HG03558 (cell line): ENCODE measurements around the gene GDF9.
"Not testable (repeated sequence)": the region's sequence is repeated elsewhere in the genome, so short reads cannot be mapped to it uniquely, and the experiment has no call there.

Experiments
- ATAC-seq: cut with Tn5 transposase; IDR thresholded peaks from one replicate; pipeline ENCODE4 v1.9.1; 2021; ENCODE audit warnings: moderate number of reproducible peaks; ENCODE audit not compliant: unreplicated experiment; ENCODE audit errors: extremely low read depth

The GDF9 gene

DNA sequence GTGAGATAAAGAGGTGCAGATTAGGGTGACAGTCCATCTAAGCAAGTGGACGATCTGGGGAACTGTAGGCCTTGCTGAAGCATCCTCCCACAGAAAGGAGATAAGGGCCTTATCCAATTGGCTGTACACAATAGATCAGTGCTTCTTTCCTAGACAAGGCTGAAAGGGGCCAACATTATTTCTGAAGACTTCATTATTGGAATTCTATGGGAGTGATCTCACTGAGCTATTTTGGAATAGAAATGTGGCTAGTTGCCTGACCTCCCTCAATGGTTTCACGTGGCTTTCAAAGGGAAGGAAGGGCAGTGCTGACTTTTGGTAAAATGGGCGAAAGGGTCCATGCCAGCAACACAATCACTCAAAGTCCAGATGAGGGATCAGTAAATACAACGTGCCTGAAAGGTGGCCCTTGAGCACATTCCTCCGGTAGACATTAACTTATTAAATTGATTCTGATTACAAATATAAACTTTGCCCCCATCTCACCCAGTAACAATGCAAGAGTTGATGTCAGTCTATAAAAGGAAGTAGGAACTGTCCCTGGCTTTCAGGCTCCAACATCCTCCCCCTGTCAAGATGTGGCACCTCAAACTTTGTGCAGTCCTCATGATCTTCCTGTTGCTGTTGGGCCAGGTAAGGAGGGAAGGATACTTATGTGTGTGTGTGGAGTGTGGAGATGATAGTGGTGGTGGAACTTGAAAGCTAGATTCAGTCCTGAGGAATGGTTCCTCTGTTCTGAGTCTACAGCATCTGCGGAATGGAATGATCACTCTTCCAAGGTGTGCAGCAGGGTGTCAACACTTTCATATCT, 7.1 kb upstream of the GDF9 start, which contains the start of gene LEAP2:
Gene LEAP2 (plus strand): TSS at position 550 of the 811 bp plus-strand sequence. CDS start 27 bp downstream, at position 577.
- no peak for ATAC-seq

- no peak for ATAC-seq
Measured at GRCh38 chr5:132872788-132873118, 6.5 kb upstream of the GDF9 start.

DNA sequence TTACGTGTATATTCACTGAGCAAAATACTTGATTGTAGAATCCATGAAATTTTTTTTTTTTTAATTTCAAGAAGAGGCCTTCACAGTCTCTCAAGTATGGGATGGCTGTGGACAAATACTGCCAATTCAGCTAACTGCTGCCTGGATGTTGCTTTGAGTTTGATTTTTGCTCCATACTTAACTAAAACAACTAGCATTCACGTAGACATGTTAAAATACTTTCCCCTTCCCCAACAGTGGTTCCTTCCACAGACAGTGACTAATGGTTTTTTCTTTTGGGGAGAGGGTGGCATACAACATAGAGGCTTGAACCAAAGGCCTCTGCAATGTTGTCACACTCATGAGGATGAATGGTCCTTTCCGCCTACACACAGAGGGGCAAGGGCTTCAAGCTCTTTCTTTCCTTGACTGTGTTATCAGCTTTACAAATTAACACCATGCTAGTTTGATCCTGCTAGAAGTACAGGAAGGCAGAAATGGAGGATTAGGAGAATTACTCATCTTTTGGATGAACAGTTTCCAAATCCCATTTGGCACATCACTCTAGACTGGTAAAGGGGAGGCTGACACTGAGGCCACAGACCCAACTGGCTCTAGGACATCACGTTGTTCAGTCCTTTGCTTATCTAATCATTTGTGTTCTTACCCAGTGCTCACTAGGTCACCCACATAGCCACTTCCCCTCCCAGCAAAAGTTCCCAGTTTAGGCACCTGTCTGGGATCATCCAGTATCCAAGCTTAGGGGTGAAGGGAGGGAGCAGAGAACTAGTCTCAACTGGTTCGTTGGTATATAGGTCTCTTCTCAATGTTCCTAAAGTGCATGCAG, 5.4 kb upstream of the GDF9 start:
- no peak for ATAC-seq

GRCh38 chr5:132870801-132871200, 4.5 kb upstream of the GDF9 start:
- ATAC-seq, result no peak

DNA sequence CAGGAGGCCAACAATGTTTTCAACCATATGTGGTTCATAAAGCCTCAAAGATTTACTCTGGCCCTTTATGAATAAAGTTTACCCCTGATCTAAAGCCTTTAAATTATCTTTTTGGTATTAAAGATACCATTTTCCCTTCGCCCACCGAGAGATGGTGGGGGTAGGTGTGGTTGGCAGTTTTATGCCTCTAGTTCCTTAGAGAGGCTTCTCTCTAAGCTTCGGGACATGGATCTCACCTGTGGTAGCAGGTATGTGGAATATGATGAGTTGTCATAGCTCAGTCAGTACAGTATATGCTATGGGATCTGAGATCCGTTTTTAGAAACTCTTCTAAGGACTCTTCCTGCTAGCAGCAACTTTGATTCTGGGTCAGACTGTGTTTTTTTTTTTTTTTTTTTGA, 2.5 kb upstream of the GDF9 start:
- ATAC-seq, result no peak

DNA sequence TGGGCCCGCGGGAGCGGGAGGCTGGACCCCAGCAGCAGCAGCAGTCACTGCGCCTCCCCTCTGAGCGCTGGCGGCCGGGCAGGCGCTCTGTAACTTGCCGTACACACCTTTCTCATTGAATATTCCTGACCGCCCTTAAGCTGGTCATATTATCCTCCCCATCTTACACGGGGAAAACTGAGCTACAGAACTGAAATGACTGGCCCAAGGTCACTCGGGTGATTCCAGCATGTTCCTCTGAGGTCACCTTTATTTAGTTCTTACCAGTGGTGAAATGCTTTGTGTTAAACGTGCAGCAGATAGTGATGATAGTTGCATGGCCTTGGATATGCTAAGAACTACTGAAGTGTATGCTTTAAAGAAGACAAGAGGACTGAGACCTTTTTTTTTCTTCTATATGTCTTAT, 780 bp upstream of the GDF9 start:
- no peak for ATAC-seq

DNA sequence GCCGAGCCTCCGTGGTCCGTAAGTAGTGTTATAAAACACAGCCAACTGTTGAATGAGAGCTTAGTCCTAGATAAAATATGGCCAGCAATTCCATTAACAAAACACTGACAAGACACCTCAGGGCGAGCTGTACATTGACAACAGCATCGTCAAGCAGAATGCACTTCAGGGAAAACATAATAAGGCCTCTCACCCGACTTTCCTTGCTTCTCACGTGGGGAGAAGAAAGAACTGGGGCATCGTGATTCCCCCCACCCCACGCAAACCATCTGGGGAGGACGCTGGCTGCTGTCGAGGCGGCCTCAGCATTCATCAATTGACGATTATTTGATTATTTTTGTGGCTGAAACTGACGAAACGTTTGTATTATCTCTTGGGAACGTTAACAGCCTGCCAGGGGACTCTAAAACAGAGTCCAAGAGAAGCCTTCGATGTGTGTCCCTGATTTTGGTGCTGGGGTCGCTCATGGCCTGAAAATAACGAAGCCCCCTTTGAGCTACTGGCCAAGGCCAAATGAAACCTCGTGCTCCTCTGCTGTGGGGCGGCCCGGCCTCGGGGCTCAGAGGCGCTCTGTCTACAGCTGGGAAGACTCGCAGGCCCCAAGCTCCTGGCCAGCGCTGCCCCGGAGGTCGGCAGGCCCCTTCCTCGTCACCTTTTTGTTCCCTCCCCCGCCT, 464 bp downstream of the GDF9 start:
- no peak for ATAC-seq

GRCh38 chr5:132860742-132861141, 5.5 kb downstream of the GDF9 start:
- no peak for ATAC-seq

GRCh38 chr5:132859889-132860437, 6.3 kb downstream of the GDF9 start:
- ATAC-seq, result no peak

DNA sequence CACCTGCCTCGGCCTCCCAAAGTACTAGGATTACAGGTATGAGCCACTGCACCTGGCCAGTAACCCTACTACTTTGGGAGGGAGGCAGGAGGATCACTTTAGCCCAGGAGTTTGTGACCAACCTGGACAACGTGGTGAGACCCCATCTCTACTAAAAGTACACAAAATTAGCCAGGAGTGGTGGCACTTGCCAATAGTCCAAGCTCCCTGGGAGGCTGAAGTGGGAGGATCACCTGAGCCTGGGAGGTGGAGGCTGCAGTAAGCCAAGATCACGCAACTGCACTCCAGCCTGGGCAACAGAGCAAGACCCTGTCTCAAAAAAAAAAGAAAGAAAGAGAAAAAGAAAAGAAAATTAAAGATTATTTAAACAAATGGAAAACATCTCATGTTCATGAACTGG, 10.3 kb downstream of the GDF9 start:
- no peak for ATAC-seq

DNA sequence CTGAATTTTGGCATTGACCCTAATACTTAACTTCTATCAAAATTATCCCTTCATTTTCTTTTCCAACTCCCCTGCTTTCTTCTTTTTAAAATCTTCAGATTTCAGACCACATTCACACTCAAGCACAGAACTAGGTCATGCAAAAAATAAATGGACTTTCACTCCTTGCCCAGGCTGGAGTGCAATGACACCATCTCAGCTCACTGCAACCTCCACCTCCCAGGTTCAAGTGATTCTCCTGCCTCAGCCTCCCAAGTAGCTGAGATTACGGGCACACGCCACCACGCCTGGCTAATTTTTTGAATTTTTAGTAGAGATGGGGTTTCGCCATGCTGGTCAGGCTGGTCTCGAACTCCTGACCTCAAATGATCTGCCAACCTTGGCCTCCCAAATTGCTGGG, 11.3 kb downstream of the GDF9 start:
- ATAC-seq, result not testable (repeated sequence)

DNA sequence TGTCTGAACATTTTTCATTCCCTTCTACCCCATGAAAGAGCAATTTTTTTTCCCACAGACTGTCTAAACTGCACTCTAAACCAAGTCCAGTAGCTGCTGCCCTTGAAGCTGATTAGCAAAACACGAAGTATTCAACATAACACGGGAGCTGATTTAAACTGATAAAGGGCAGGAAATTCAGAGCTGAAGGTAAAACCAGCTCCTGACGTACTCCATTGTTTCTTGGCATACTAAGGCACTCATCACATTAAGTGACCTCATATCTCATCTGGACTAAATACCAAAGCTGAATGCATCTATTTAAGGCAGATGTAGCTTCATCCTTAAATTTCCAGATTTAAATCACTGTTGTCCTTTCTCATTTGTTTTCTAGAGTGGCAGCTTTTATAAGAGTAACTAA, 12.0 kb downstream of the GDF9 start:
- no peak for ATAC-seq

GRCh38 chr5:132853790-132854189, 12.5 kb downstream of the GDF9 start:
- ATAC-seq, result no peak

DNA sequence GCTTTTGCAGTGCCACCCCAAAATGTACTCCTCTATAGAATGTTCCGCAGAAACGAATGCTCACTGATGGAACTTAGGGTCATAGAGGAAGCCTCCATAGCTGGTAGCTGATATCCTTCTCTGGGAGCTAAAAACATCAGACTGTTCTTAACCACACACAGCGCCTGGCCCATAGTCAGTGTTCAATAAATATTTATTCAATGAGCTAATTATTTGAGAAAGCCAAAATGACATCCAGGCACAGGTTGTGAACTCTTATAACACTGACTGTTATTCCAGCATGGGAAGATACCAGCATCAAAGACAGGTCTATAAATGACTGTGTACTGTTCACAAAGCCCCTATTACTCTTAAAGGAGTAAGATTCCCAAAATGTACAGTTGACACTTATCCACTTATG, 12.9 kb downstream of the GDF9 start:
- ATAC-seq, result no peak

GRCh38 chr5:132850066-132850465, 16.2 kb downstream of the GDF9 start:
- ATAC-seq, result no peak

- ATAC-seq, result no peak
Measured at GRCh38 chr5:132849347-132849746, 16.9 kb downstream of the GDF9 start.

DNA sequence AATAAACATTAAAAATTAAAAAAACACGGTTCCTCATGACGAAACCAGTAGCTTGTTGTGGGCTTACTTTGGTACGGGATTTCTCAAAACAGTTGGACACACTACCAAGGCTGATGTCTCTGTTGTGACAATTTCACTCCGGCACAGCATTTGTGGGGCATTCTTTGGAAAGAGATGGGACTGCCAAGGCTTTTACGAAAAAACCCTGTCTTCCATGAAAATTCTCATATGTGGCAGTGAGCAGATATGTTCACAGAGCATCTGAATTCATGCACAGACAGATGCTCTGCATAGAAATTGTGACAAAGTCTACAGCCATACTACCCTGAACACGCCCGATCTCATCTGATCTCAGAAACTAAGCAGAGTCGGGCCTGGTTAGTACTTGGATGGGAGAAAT, 18.0 kb downstream of the GDF9 start:
- ATAC-seq, result no peak

DNA sequence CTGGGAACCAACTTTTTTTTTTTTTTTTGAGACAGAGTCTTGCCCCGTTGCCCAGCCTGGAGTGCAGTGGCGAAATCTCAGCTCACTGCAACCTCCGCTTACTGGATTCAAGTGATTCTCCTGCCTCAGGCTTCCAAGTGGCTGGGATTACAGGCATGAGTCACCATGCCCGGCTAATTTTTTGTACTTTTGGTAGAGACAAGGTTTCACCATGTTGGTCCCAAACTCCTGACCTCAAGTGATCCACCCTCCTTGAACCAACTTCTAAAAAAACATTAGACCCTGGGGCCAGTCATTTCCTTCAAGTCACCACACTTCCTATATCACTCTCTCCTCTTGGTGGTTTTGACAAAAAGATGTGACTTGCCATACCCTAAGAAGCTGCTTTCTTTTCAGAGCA, 25.0 kb downstream of the GDF9 start:
- ATAC-seq, result no peak

- ATAC-seq, result no peak
Measured at GRCh38 chr5:132840896-132841295, 25.4 kb downstream of the GDF9 start.

GRCh38 chr5:132840313-132840712, 26.0 kb downstream of the GDF9 start:
- ATAC-seq, result no peak
